Measurements from ENCODE around the gene SMOC2.

Gene SMOC2

GRCh38 chr6:168555618-168556273, 114.8 kb downstream of the SMOC2 start:
- Histone ChIP-seq H3K27me3 (ENCODE audit: control insufficient read depth, insufficient read depth, low read length) (no peaks in the 10 kb centered on the region), H3K4me3 (ENCODE audit: low read length) (no peak overlapping the region), H3K4me1 (ENCODE audit: control insufficient read depth, insufficient read depth, low read length) (no peaks in the 10 kb centered on the region), H3K36me3 (ENCODE audit: control insufficient read depth, insufficient read depth, low read length) (no peaks in the 10 kb centered on the region), H3K9me3 (ENCODE audit: control insufficient read depth, insufficient read depth, low read length) (no peaks in the 10 kb centered on the region), H3K27ac (ENCODE audit: low read length) (no peak overlapping the region)
- WGBS (ENCODE audit: insufficient coverage, insufficient read length), result no CpG with 5 or more reads among the region's 41 CpGs
- no peak for DNase-seq (ENCODE audit: low read depth, low spot score)

GRCh38 chr6:168557512-168557911, 116.5 kb downstream of the SMOC2 start:
- no CpG with 5 or more reads among the region's 8 CpGs for WGBS (ENCODE audit: insufficient coverage, insufficient read length)
- no peak for DNase-seq (ENCODE audit: low read depth, low spot score)
- no peak overlapping the region for H3K4me3 ChIP-seq (ENCODE audit: low read length)
- no peaks in the 10 kb centered on the region for H3K36me3 ChIP-seq (ENCODE audit: control insufficient read depth, insufficient read depth, low read length)
- no peaks in the 10 kb centered on the region for H3K4me1 ChIP-seq (ENCODE audit: control insufficient read depth, insufficient read depth, low read length)
- no peaks in the 10 kb centered on the region for H3K27me3 ChIP-seq (ENCODE audit: control insufficient read depth, insufficient read depth, low read length)
- no peaks in the 10 kb centered on the region for H3K9me3 ChIP-seq (ENCODE audit: control insufficient read depth, insufficient read depth, low read length)
- no peak overlapping the region for H3K27ac ChIP-seq (ENCODE audit: low read length)

- Histone ChIP-seq H3K27ac (ENCODE audit: low read length) (no peak overlapping the region), H3K9me3 (ENCODE audit: control insufficient read depth, insufficient read depth, low read length) (no peaks in the 10 kb centered on the region), H3K4me1 (ENCODE audit: control insufficient read depth, insufficient read depth, low read length) (no peaks in the 10 kb centered on the region), H3K27me3 (ENCODE audit: control insufficient read depth, insufficient read depth, low read length) (no peaks in the 10 kb centered on the region), H3K36me3 (ENCODE audit: control insufficient read depth, insufficient read depth, low read length) (no peaks in the 10 kb centered on the region), H3K4me3 (ENCODE audit: low read length) (no peak overlapping the region)
- WGBS (ENCODE audit: insufficient coverage, insufficient read length), result 100% methylated on average over 1 of the region's 20 CpGs
- DNase-seq (ENCODE audit: low read depth, low spot score), result no peak
Observed at GRCh38 chr6:168558686-168559085, 117.7 kb downstream of the SMOC2 start.

DNA sequence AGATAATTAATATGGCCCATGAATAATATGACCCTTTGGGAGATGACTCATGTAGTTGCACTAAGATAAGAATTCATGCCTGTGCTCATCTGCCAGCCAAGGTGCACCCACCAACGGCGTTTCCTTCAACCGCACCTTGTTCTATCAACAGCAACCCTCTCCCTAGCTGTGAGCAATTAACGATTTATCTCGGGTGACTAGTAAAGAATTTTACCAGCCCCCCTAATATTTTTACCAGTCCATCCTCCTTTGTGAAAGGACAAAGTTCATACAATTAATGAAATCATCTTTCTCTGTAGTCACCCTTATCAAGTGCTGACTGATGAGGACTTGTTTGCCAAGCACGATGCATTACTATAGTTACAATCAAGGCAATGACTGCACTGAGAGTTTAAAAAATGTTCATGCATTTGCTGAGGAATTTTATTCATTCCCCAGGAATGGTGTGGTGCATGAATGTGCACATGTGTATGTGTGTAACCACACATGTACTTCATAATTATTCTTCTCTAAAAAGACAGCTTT, 118.7 kb downstream of the SMOC2 start:
- no peaks in the 10 kb centered on the region for H3K27me3 ChIP-seq (ENCODE audit: control insufficient read depth, insufficient read depth, low read length)
- no peak overlapping the region for H3K4me3 ChIP-seq (ENCODE audit: low read length)
- no CpG with 5 or more reads among the region's 6 CpGs for WGBS (ENCODE audit: insufficient coverage, insufficient read length)
- H3K27ac ChIP-seq (ENCODE audit: low read length), result no peak overlapping the region
- no peak for DNase-seq (ENCODE audit: low read depth, low spot score)
- no peaks in the 10 kb centered on the region for H3K36me3 ChIP-seq (ENCODE audit: control insufficient read depth, insufficient read depth, low read length)
- H3K9me3 ChIP-seq (ENCODE audit: control insufficient read depth, insufficient read depth, low read length), result no peaks in the 10 kb centered on the region
- no peaks in the 10 kb centered on the region for H3K4me1 ChIP-seq (ENCODE audit: control insufficient read depth, insufficient read depth, low read length)

GRCh38 chr6:168560126-168560525, 119.1 kb downstream of the SMOC2 start:
- WGBS (ENCODE audit: insufficient coverage, insufficient read length), result no CpG with 5 or more reads among the region's 6 CpGs
- H3K4me3 ChIP-seq (ENCODE audit: low read length), result no peak overlapping the region
- no peaks in the 10 kb centered on the region for H3K36me3 ChIP-seq (ENCODE audit: control insufficient read depth, insufficient read depth, low read length)
- no peaks in the 10 kb centered on the region for H3K4me1 ChIP-seq (ENCODE audit: control insufficient read depth, insufficient read depth, low read length)
- no peaks in the 10 kb centered on the region for H3K27me3 ChIP-seq (ENCODE audit: control insufficient read depth, insufficient read depth, low read length)
- no peak overlapping the region for H3K27ac ChIP-seq (ENCODE audit: low read length)
- H3K9me3 ChIP-seq (ENCODE audit: control insufficient read depth, insufficient read depth, low read length), result no peaks in the 10 kb centered on the region
- no peak for DNase-seq (ENCODE audit: low read depth, low spot score)

DNA sequence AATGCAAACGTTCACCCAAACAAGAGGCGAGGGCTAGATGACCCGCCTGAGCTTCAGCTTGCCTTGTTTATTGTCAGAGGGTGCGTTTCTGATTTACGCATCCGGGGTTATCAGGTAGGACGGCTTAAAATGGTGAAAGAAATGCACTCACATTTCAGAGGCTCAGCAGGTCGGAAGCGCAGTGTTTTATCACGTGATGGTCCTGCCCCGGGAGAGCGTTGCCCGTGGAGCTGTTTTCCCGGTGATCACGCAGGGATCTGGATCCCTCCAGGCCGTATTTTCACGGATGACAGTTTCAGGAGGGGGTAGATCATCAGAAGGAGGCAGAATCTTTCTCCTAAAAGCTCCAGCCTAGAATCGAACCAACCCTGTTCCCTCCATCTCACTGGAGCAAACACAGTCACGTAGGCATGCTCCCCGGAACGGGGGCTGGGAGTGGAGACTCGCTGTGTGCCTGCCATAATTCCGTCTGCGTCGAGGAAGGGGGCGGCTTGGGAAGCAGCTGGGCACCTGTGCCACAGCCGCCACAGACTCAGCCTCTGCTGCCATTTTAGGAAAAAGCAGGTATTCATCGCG, 121.7 kb downstream of the SMOC2 start:
- Histone ChIP-seq H3K27ac (ENCODE audit: low read length) (no peak overlapping the region), H3K4me1 (ENCODE audit: control insufficient read depth, insufficient read depth, low read length) (no peaks in the 10 kb centered on the region), H3K36me3 (ENCODE audit: control insufficient read depth, insufficient read depth, low read length) (no peaks in the 10 kb centered on the region), H3K9me3 (ENCODE audit: control insufficient read depth, insufficient read depth, low read length) (no peaks in the 10 kb centered on the region), H3K27me3 (ENCODE audit: control insufficient read depth, insufficient read depth, low read length) (no peaks in the 10 kb centered on the region), H3K4me3 (ENCODE audit: low read length) (no peak overlapping the region)
- no peak for DNase-seq (ENCODE audit: low read depth, low spot score)
- WGBS (ENCODE audit: insufficient coverage, insufficient read length), result no CpG with 5 or more reads among the region's 29 CpGs

- Histone ChIP-seq H3K36me3 (ENCODE audit: control insufficient read depth, insufficient read depth, low read length) (no peaks in the 10 kb centered on the region), H3K27ac (ENCODE audit: low read length) (no peak overlapping the region), H3K4me1 (ENCODE audit: control insufficient read depth, insufficient read depth, low read length) (no peaks in the 10 kb centered on the region), H3K4me3 (ENCODE audit: low read length) (no peak overlapping the region), H3K9me3 (ENCODE audit: control insufficient read depth, insufficient read depth, low read length) (no peaks in the 10 kb centered on the region), H3K27me3 (ENCODE audit: control insufficient read depth, insufficient read depth, low read length) (no peaks in the 10 kb centered on the region)
- WGBS (ENCODE audit: insufficient coverage, insufficient read length), result no CpG with 5 or more reads among the region's 11 CpGs
- no peak for DNase-seq (ENCODE audit: low read depth, low spot score)
Observed at GRCh38 chr6:168563656-168564055, 122.7 kb downstream of the SMOC2 start.

DNA sequence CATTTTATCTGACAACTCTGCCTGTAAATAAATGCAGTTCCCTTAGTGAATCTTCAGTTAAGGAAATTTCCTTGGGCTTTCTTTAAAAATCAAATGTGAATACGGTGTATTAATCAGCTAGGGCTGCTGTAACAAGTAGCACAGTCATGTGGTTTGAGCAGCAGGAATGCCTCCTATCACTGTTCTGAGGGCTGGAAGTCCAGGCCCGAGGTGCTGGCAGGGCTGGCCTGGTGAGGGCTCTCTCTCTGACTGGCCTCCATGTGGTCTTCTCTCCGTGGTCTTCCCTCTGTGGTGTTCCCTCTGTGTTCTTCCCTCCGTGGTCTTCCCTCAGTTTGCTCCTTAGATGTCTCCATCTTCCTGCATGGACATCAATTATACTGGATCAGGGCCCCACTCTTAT, 124.1 kb downstream of the SMOC2 start:
- Histone ChIP-seq H3K4me3 (ENCODE audit: low read length) (no peak overlapping the region), H3K4me1 (ENCODE audit: control insufficient read depth, insufficient read depth, low read length) (no peaks in the 10 kb centered on the region), H3K36me3 (ENCODE audit: control insufficient read depth, insufficient read depth, low read length) (no peaks in the 10 kb centered on the region), H3K27me3 (ENCODE audit: control insufficient read depth, insufficient read depth, low read length) (no peaks in the 10 kb centered on the region), H3K9me3 (ENCODE audit: control insufficient read depth, insufficient read depth, low read length) (no peaks in the 10 kb centered on the region), H3K27ac (ENCODE audit: low read length) (no peak overlapping the region)
- DNase-seq (ENCODE audit: low read depth, low spot score), result no peak
- WGBS (ENCODE audit: insufficient coverage, insufficient read length), result no CpG with 5 or more reads among the region's 4 CpGs

DNA sequence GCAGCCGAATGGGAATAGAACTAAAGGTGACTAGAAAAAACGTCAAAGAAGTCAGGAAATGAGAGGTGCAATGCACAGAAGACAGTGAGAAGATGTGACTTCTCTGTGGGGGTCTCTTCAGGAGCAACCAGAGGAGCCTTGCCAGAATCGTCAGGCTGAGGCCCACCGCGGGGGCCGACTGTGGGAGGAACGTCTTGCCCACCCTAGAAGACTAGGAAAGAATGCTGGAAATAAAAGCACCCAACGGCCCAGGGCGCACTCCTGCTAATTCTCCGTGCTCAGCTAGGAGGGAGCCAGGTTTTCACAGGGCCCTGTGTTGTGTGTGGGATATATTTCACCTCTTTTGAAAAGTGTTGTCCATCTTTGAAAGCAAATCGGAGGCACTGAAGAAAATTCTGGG, 129.2 kb downstream of the SMOC2 start:
- H3K4me1 ChIP-seq (ENCODE audit: control insufficient read depth, insufficient read depth, low read length), result no peaks in the 10 kb centered on the region; the same call in 1 of the 2 replicates
- no peak overlapping the region for H3K27ac ChIP-seq (ENCODE audit: low read length)
- no CpG with 5 or more reads among the region's 11 CpGs for WGBS (ENCODE audit: insufficient coverage, insufficient read length)
- H3K9me3 ChIP-seq (ENCODE audit: control insufficient read depth, insufficient read depth, low read length), result no peaks in the 10 kb centered on the region
- H3K4me3 ChIP-seq (ENCODE audit: low read length), result no peak overlapping the region
- H3K27me3 ChIP-seq (ENCODE audit: control insufficient read depth, insufficient read depth, low read length), result no peaks in the 10 kb centered on the region
- no peaks in the 10 kb centered on the region for H3K36me3 ChIP-seq (ENCODE audit: control insufficient read depth, insufficient read depth, low read length)
- DNase-seq (ENCODE audit: low read depth, low spot score), result no peak

DNA sequence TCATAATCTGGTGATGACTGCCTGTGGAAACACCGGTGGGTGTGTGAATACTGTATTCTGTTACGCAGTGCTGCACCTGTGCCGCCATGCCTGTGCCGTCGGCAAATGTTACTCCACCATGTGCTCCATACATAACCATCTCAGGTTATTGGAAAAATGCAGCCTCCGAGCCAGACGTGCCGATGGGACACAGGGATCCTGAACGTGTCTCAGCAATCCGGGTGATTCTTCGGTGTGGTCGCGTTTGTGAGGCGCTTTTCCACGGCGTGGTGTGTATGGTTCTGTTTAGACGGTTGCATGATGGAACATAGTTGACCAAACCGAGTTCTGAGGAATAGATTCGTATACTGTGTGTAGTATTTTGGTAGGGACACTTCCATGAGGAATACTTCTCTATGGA, 130.3 kb downstream of the SMOC2 start:
- no peaks in the 10 kb centered on the region; the same call in 1 of the 2 replicates for H3K4me1 ChIP-seq (ENCODE audit: control insufficient read depth, insufficient read depth, low read length)
- no peak overlapping the region for H3K4me3 ChIP-seq (ENCODE audit: low read length)
- H3K9me3 ChIP-seq (ENCODE audit: control insufficient read depth, insufficient read depth, low read length), result no peaks in the 10 kb centered on the region
- no peak overlapping the region for H3K27ac ChIP-seq (ENCODE audit: low read length)
- no peak for DNase-seq (ENCODE audit: low read depth, low spot score)
- no peaks in the 10 kb centered on the region for H3K36me3 ChIP-seq (ENCODE audit: control insufficient read depth, insufficient read depth, low read length)
- no CpG with 5 or more reads among the region's 19 CpGs for WGBS (ENCODE audit: insufficient coverage, insufficient read length)
- H3K27me3 ChIP-seq (ENCODE audit: control insufficient read depth, insufficient read depth, low read length), result no peaks in the 10 kb centered on the region
